OCI-LY1 (cell line): ENCODE measurements around the gene CRAT.
A peak's percentile ranks its signal among the peaks of the same experiment; 100 is the strongest.

Experiments used
- H2AFZ ChIP-seq: fragments of 200-600 bp; sonication (generic), shearing (Covaris generic); 2 replicates; pipeline ENCODE4 v1.6.0; 2014; ENCODE audit warnings: antibody characterized with exemption, mild to moderate bottlenecking, low read length
- H3F3A ChIP-seq: fragments of 200-600 bp; sonication (generic), shearing (Covaris generic); 2 replicates; pipeline ENCODE4 v1.6.0; 2014; ENCODE audit warnings: mild to moderate bottlenecking, antibody characterized with exemption, low read length, moderate library complexity; ENCODE audit not compliant: insufficient read depth
- H3K27ac ChIP-seq: fragments of 200-600 bp; sonication (generic); 2 replicates; pipeline ENCODE4 v1.5.1; 2014; ENCODE audit warnings: low read length, mixed run types, mild to moderate bottlenecking, low read depth; ENCODE audit not compliant: poor library complexity, severe bottlenecking
- H3K27me3 ChIP-seq: fragments of 200-600 bp; sonication (generic); 2 replicates; pipeline ENCODE4 v1.6.0; 2014; ENCODE audit warnings: antibody characterized with exemption, mild to moderate bottlenecking, low read length, moderate library complexity; ENCODE audit not compliant: insufficient read depth
- H3K36me3 ChIP-seq: fragments of 200-600 bp; sonication (generic); 2 replicates; pipeline ENCODE4 v1.6.1; 2014; ENCODE audit warnings: mild to moderate bottlenecking, antibody characterized with exemption, low read length, moderate library complexity, mixed read lengths; ENCODE audit not compliant: insufficient read depth
- H3K4me1 ChIP-seq: fragments of 200-600 bp; sonication (generic); 2 replicates; pipeline ENCODE4 v1.5.1; 2014; ENCODE audit warnings: mild to moderate bottlenecking, low read length, moderate library complexity; ENCODE audit not compliant: insufficient read depth, severe bottlenecking
- H3K4me2 ChIP-seq: fragments of 200-600 bp; sonication (generic), shearing (Covaris generic); 2 replicates; pipeline ENCODE4 v1.6.1; 2014; ENCODE audit warnings: low read length
- H3K4me3 ChIP-seq: fragments of 200-600 bp; sonication (generic); 2 replicates; pipeline ENCODE4 v1.5.1; 2014; ENCODE audit warnings: low read length, low read depth, mild to moderate bottlenecking, mixed read lengths; ENCODE audit not compliant: poor library complexity, severe bottlenecking
- H3K79me2 ChIP-seq: fragments of 200-600 bp; shearing (Covaris generic); 2 replicates; pipeline ENCODE4 v1.6.1; 2016; ENCODE audit warnings: mixed run types, low read length, mixed read lengths; ENCODE audit not compliant: insufficient read depth
- H3K9ac ChIP-seq: fragments of 200-600 bp; sonication (generic), shearing (Covaris generic); 2 replicates; pipeline ENCODE4 v1.6.1; 2014; ENCODE audit warnings: mild to moderate bottlenecking, low read length, mixed read lengths
- H3K9me2 ChIP-seq: fragments of 200-600 bp; sonication (generic), shearing (Covaris generic); 2 replicates; pipeline ENCODE4 v1.6.1; 2014; ENCODE audit warnings: low read depth, mild to moderate bottlenecking, low read length, mixed read lengths
- H3K9me3 ChIP-seq: fragments of 200-600 bp; shearing (Covaris generic); 2 replicates; pipeline ENCODE4 v1.6.1; 2014; ENCODE audit warnings: low read length, mixed read lengths
- H4K20me1 ChIP-seq: fragments of 200-600 bp; sonication (generic), shearing (Covaris generic); 2 replicates; pipeline ENCODE4 v1.6.0; 2016; ENCODE audit warnings: mild to moderate bottlenecking, low read length; ENCODE audit not compliant: insufficient read depth
- CTCF ChIP-seq: fragments of 200-600 bp; sonication (generic), shearing (Covaris generic); IDR thresholded peaks from 2 replicates; pipeline ENCODE4 v1.5.1; 2017; ENCODE audit warnings: mild to moderate bottlenecking, antibody characterized with exemption, low read length, moderate library complexity, mixed read lengths
- EZH2 ChIP-seq: fragments of 200-600 bp; sonication (generic), shearing (Covaris generic); IDR thresholded peaks from 2 replicates; pipeline ENCODE4 v1.8.0; 2017; ENCODE audit warnings: borderline replicate concordance, mixed run types, mild to moderate bottlenecking, antibody characterized with exemption, low read length, moderate library complexity, mixed read lengths

The CRAT gene

GRCh38 chr9:129111528-129112151 lies 1.0 kb upstream of the CRAT start:
- Histone ChIP-seq H3K9me2 (no peaks in the 10 kb centered on the region), H3K4me3 (peak overlapping the region; percentile 91), H3K4me2 (peak overlapping the region; percentile 100), H3K9ac (peak overlapping the region; percentile 92), H3K79me2 (peaks cover 27% of the 10 kb centered on the region), H3F3A (peaks cover 4% of the 10 kb centered on the region; the same call in 1 of the 2 replicates), H2AFZ (0 out of 2 replicates have a peak overlapping the region, but pooled peaks have one; percentile 6), H3K27ac (peak overlapping the region; percentile 89), H3K9me3 (no peaks in the 10 kb centered on the region), H4K20me1 (no peaks in the 10 kb centered on the region), H3K4me1 (peaks cover 37% of the 10 kb centered on the region), H3K27me3 (0 out of 2 replicates have a peak, but pooled peaks cover 3% of the 10 kb centered on the region), H3K36me3 (no peaks in the 10 kb centered on the region)
- TF ChIP-seq EZH2 (no peak), CTCF (no peak)

GRCh38 chr9:129109952-129110739 lies 447 bp downstream of the CRAT start:
- H3K9ac ChIP-seq: peak overlapping the region; percentile 65
- no peaks in the 10 kb centered on the region for H3K9me3 ChIP-seq
- no peaks in the 10 kb centered on the region for H3K36me3 ChIP-seq
- H3F3A ChIP-seq: peaks cover 4% of the 10 kb centered on the region; the same call in 1 of the 2 replicates
- no peak overlapping the region for H2AFZ ChIP-seq
- peaks cover 22% of the 10 kb centered on the region for H3K79me2 ChIP-seq
- no peak for TF ChIP-seq EZH2
- TF ChIP-seq CTCF: no peak
- peaks cover 37% of the 10 kb centered on the region for H3K4me1 ChIP-seq
- peak overlapping the region; percentile 91 for H3K4me3 ChIP-seq
- no peak overlapping the region for H3K27ac ChIP-seq
- H3K27me3 ChIP-seq: 0 out of 2 replicates have a peak, but pooled peaks cover 3% of the 10 kb centered on the region
- no peaks in the 10 kb centered on the region for H4K20me1 ChIP-seq
- H3K4me2 ChIP-seq: peak overlapping the region; percentile 86
- no peaks in the 10 kb centered on the region for H3K9me2 ChIP-seq

GRCh38 chr9:129109537-129109903 lies 1.1 kb downstream of the CRAT start:
- H3K79me2 ChIP-seq: peaks cover 16% of the 10 kb centered on the region
- H2AFZ ChIP-seq: no peak overlapping the region
- H4K20me1 ChIP-seq: no peaks in the 10 kb centered on the region
- no peaks in the 10 kb centered on the region for H3K9me2 ChIP-seq
- no peak overlapping the region for H3K9ac ChIP-seq
- H3K27ac ChIP-seq: no peak overlapping the region
- H3K27me3 ChIP-seq: 0 out of 2 replicates have a peak, but pooled peaks cover 3% of the 10 kb centered on the region
- H3K9me3 ChIP-seq: no peaks in the 10 kb centered on the region
- no peaks in the 10 kb centered on the region for H3K36me3 ChIP-seq
- peaks cover 3% of the 10 kb centered on the region; the same call in 1 of the 2 replicates for H3F3A ChIP-seq
- no peak for TF ChIP-seq EZH2
- no peak for TF ChIP-seq CTCF
- no peak overlapping the region for H3K4me3 ChIP-seq
- peaks cover 32% of the 10 kb centered on the region for H3K4me1 ChIP-seq
- no peak overlapping the region for H3K4me2 ChIP-seq
